Stimulated activated CD8-positive, alpha-beta memory T cell treated with anti-CD3 and anti-CD28 coated beads, Interleukin-4, amount 100 ng/mL, for 48 hours (primary cell): ENCODE results near the gene GPS2.

Experiments
- DNase-seq: peaks from one replicate; pipeline ENCODE4 v3.0.0-alpha.2; 2020

The GPS2 gene

GRCh38 chr17:7315570-7316235, 543 bp upstream of the GPS2 start:
- DNase-seq: no peak

GRCh38 chr17:7313890-7314718, 1.1 kb downstream of the GPS2 start:
- DNase-seq: peak; percentile 45

GRCh38 chr17:7313088-7313889, 1.9 kb downstream of the GPS2 start:
- DNase-seq: peak; percentile 49

GRCh38 chr17:7312432-7313087, 2.6 kb downstream of the GPS2 start:
- DNase-seq: no peak

- no peak for DNase-seq
Observed at GRCh38 chr17:7311110-7311705, 4.0 kb downstream of the GPS2 start.

- no peak for DNase-seq
Observed at GRCh38 chr17:7309628-7310027, 5.5 kb downstream of the GPS2 start.

- peak; percentile 83 for DNase-seq
Observed at GRCh38 chr17:7308625-7309433, 6.3 kb downstream of the GPS2 start.

- peak; percentile 58 for DNase-seq
Observed at GRCh38 chr17:7307686-7308624, 7.2 kb downstream of the GPS2 start.

- DNase-seq: peak; percentile 100
Observed at GRCh38 chr17:7306911-7307685, 8.1 kb downstream of the GPS2 start, which contains the start of gene EIF5A. Gene EIF5A, plus strand, starts transcription at chr17:7307628. Its CDS starts 2,008 bp downstream, at chr17:7309636.

GRCh38 chr17:7304179-7304578, 11.0 kb downstream of the GPS2 start:
- no peak for DNase-seq

GRCh38 chr17:7296189-7296861, 18.8 kb downstream of the GPS2 start:
- DNase-seq: peak; percentile 84

- DNase-seq: no peak
Observed at GRCh38 chr17:7295230-7296180, 19.7 kb downstream of the GPS2 start.

GRCh38 chr17:7294614-7295153, 20.5 kb downstream of the GPS2 start, which contains the start of gene YBX2:
Gene YBX2, minus strand, starts transcription at chr17:7294639. Its CDS starts 139 bp downstream, at chr17:7294500.
- peak; percentile 86 for DNase-seq

- no peak for DNase-seq
Observed at GRCh38 chr17:7293816-7294613, 21.1 kb downstream of the GPS2 start.

GRCh38 chr17:7293159-7293558, 22.0 kb downstream of the GPS2 start:
- no peak for DNase-seq

- no peak for DNase-seq
Observed at GRCh38 chr17:7292729-7293128, 22.4 kb downstream of the GPS2 start.
